GM12878 (cell line): ENCODE data around the gene SULT1A1. TPM values are rescaled to one million over a fixed set of nuclear protein-coding genes. Genes with fewer than 3 reads are reported as not detected.
"Not testable (repeated sequence)": the region's sequence is repeated elsewhere in the genome, so short reads cannot be mapped to it uniquely, and the experiment has no call there.

Source experiments
- ATAC-seq: fragments of 200-7000 bp; cut with Tn5 transposase; 3 replicates; pipeline ENCODE4 v1.9.1; 2020; ENCODE audit warnings: mild to moderate bottlenecking, moderate library complexity
- BruUV-seq: library from RNA; stranded (reverse); fragments of 400-500 nt; replicated peaks from 2 replicates; lab custom pipeline; 2021; lab: Mats Ljungman, UMichigan
- CTCF ChIA-PET: fragments of 300-600 bp; sonication (Branson Sonifier 250); formaldehyde crosslinking; extraction: SDS; loops from one replicate; lab custom pipeline; 2021; ENCODE audit warnings: inconsistent platforms; lab: Yijun Ruan, JAX
- POLR2A ChIA-PET: fragments of 350-600 bp; formaldehyde crosslinking; extraction: SDS; loops from one replicate; lab custom pipeline; 2021; ENCODE audit warnings: inconsistent platforms; lab: Charles Lee
- RAD21 ChIA-PET: fragments of 300-600 bp; sonication (Branson Sonifier 250); formaldehyde crosslinking; loops from one replicate; lab custom pipeline; 2023; ENCODE audit warnings: antibody characterized with exemption; ENCODE audit not compliant: unreplicated experiment; lab: Charles Lee
- SMC1A ChIA-PET: fragments of 300-600 bp; sonication (Branson Sonifier 250); formaldehyde crosslinking; loops from one replicate; lab custom pipeline; 2023; ENCODE audit not compliant: unreplicated experiment, uncharacterized antibody; lab: Charles Lee
- DNase-seq: peaks from one replicate; pipeline ENCODE4 v3.0.0-alpha.2; 2011; ENCODE audit warnings: low read depth, low spot score
- FAIRE-seq: peaks from 3 replicates; lab custom pipeline; 2011; peaks lifted over from hg19 to GRCh38; lab: Jason Lieb, UNC
- H2AFZ ChIP-seq: 2 replicates; pipeline ENCODE4 v1.6.0; 2011; ENCODE audit warnings: low read depth, low read length, control low read depth; ENCODE audit not compliant: control insufficient read depth
- H3K27ac ChIP-seq: 2 replicates; pipeline ENCODE4 v1.5.1; 2011; ENCODE audit warnings: control low read depth; ENCODE audit not compliant: control insufficient read depth, insufficient read depth
- H3K27me3 ChIP-seq, 2 experiments: replicated peaks in 1 of 2; 2 replicates each; pipeline versions ENCODE4 v1.6.0 to v1.6.1; 2011; ENCODE audit warnings: low read length in 1 of 2; ENCODE audit not compliant: control insufficient read depth in 2 of 2, insufficient read depth in 2 of 2
- H3K36me3 ChIP-seq, 2 experiments: 2 replicates each; pipeline ENCODE4 v1.5.1; 2011; ENCODE audit warnings: low read length in 1 of 2; ENCODE audit not compliant: control insufficient read depth in 2 of 2, insufficient read depth in 2 of 2
- H3K4me1 ChIP-seq: 2 replicates; pipeline ENCODE4 v1.6.1; 2011; ENCODE audit warnings: mild to moderate bottlenecking, low read length, moderate library complexity, mixed read lengths; ENCODE audit not compliant: control insufficient read depth, insufficient read depth
- H3K4me2 ChIP-seq: 2 replicates; pipeline ENCODE4 v1.6.0; 2011; ENCODE audit warnings: control low read depth; ENCODE audit not compliant: control insufficient read depth, insufficient read depth
- H3K4me3 ChIP-seq: fragments of 200-600 bp; sonication (generic); 2 replicates; pipeline ENCODE4 v1.5.1; 2016
- H3K79me2 ChIP-seq: 2 replicates; pipeline ENCODE4 v1.6.0; 2011; ENCODE audit warnings: low read length; ENCODE audit not compliant: control insufficient read depth, insufficient read depth
- H3K9ac ChIP-seq: 2 replicates; pipeline ENCODE4 v1.8.0; 2011; ENCODE audit warnings: low read length, control low read depth, mixed read lengths; ENCODE audit not compliant: control insufficient read depth, insufficient read depth
- H3K9me3 ChIP-seq: replicated peaks from 3 replicates; pipeline ENCODE4 v1.5.1; 2011; ENCODE audit warnings: mild to moderate bottlenecking, low read length; ENCODE audit not compliant: control insufficient read depth, insufficient read depth
- H4K20me1 ChIP-seq: 2 replicates; pipeline ENCODE4 v1.6.0; 2011; ENCODE audit not compliant: control insufficient read depth, insufficient read depth
- JUNB ChIP-seq: IDR thresholded peaks from 2 replicates; pipeline ENCODE4 v1.6.1; 2016; ENCODE audit warnings: antibody characterized with exemption, mild to moderate bottlenecking
- WGBS: methylation state at CpG from one replicate; pipeline ENCODE4 v1.1.6; 2016; ENCODE audit warnings: low lambda C conversion rate; ENCODE audit not compliant: insufficient replicate concordance, insufficient coverage; ENCODE audit errors: missing lambda C conversion rate; 5-methylcytosine and 5-hydroxymethylcytosine counted together
- in situ Hi-C: fragments of 300-500 bp; cut with MboI; formaldehyde crosslinking; loops from 9 replicates; pipeline ENCODE4 v1.14.3; 2018; ENCODE audit warnings: mixed read lengths
- intact Hi-C: fragments of 100-400 bp; cut with micrococcal nuclease; formaldehyde crosslinking; loops from one replicate; pipeline ENCODE4 v1.14.2; 2022; ENCODE audit not compliant: unreplicated experiment
- polyA plus RNA-seq, 11 experiments: library from polyadenylated mRNA; depleted of rRNA in 4 of 11; unstranded in 6 of 11; stranded (reverse) in 5 of 11; fragments of >200 nt; fragmentation: Nextera tagmentation in 4 of 11; fragmentation: Illumina TruSeq in 1 of 11; extraction: Ambion mirVana in 4 of 11; extraction: Trizol in 1 of 11; gene quantifications; 1 replicate in 1 of 11; 2 replicates in 10 of 11; pipeline versions ENCODE4 v1.2.1 to v1.2.3, GENCODE V29; 2011 to 2016; ENCODE audit warnings: inconsistent platforms in 2 of 11, missing spikeins in 2 of 11, low read depth in 1 of 11
- total RNA-seq, 4 experiments: library from RNA; depleted of rRNA in 3 of 4; stranded (reverse); fragments of >200 nt in 3 of 4; fragmentation: Illumina TruSeq in 1 of 4; extraction: Trizol in 1 of 4; gene quantifications; 2 replicates each; pipeline versions ENCODE4 v1.2.1 to v1.2.3, GENCODE V29; 2013 to 2021

The SULT1A1 gene
- total and polyA plus RNA-seq, 10 of the 15 experiments (the other 5 are each of a cell fraction or from before 2014, with no cell fraction given), result 0.03 to 1.5 (median 0.76) TPM; not detected in 1

DNA sequence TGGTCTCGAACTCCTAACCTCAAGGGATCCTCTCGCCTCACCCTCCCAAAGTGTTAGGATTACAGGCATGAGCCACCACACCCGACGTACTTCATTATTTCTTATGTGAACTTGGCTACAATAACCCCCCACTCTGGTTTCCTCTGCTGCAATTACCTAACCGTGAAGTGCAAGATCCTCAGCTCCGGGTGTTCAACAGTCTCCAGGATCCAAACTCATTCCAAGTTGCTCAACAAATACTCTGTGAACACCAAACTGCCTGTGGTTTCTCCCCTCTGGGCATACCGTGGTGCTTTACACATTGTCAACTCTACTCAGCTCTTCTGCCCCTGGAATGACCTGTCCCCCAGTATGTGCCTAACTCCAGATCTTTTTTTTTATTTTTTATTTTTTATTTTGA is 6.8 kb upstream of the SULT1A1 start:
- no peak for FAIRE-seq
- no peaks in the 10 kb centered on the region for H4K20me1 ChIP-seq
- ChIA-PET SMC1A (interaction anchor here (1.5 kb wide), 1 partner anchor 57 kb away, joined by 3 read pairs; no protein-coding TSS in a partner anchor), CTCF (interaction anchor here (0.5 to 2.1 kb wide), 8 partner anchors 10 to 446 kb away, joined by 3 to 4 read pairs (median 3); partner anchors contain the start of gene NPIPB7), POLR2A (no interaction called here), RAD21 (interaction anchor here (0.6 to 1.5 kb wide), 3 partner anchors 62 to 295 kb away, joined by 3 to 7 read pairs (median 4); partner anchors contain the start of gene SGF29)
- WGBS, result 65% methylated on average over 7 of the region's 7 CpGs
- TF ChIP-seq JUNB, result no peak
- H3K9me3 ChIP-seq, result no peaks in the 10 kb centered on the region
- H3K79me2 ChIP-seq, result no peaks in the 10 kb centered on the region
- H3K27ac ChIP-seq, result no peak overlapping the region
- H3K27me3 ChIP-seq, result no peaks in the 10 kb centered on the region
- ATAC-seq, result no peak
- no peak overlapping the region for H3K9ac ChIP-seq
- no peak overlapping the region for H3K4me2 ChIP-seq
- peaks cover 3% of the 10 kb centered on the region; the same call in 1 of the 2 replicates for H3K4me1 ChIP-seq
- H3K4me3 ChIP-seq, result no peak overlapping the region
- no peak for DNase-seq
- no peak overlapping the region for H2AFZ ChIP-seq
- H3K36me3 ChIP-seq, result no peaks in the 10 kb centered on the region
- no TSS peak for BruUV-seq
- in situ Hi-C loops (no loop called here), intact Hi-C loops (no loop called here)

DNA sequence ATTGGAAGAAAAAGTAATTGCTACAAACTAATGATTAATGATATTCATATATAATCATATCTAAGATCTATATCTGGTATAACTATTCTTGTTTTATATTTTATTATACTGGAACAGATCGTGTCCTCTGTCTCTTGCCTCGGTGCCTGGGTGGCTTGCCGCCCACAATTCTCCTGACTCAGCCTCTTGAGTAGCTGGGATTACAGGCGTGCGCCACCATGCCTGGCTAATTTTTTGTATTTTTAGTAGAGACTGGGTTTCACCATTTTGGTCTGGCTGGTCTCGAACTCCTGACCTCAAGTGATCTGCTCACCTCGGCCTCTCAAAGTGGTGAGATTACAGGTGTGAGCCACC is 6.4 kb upstream of the SULT1A1 start:
- H3K27me3 ChIP-seq, H3K4me3 ChIP-seq, H3K4me1 ChIP-seq, H3K27ac ChIP-seq, POLR2A ChIA-PET, FAIRE-seq, in situ Hi-C loops, intact Hi-C loops, ATAC-seq, H3K9ac ChIP-seq, H3K79me2 ChIP-seq, H2AFZ ChIP-seq, H4K20me1 ChIP-seq, H3K4me2 ChIP-seq, BruUV-seq, H3K36me3 ChIP-seq, DNase-seq, H3K9me3 ChIP-seq: not testable (repeated sequence)
- WGBS, result 47% methylated on average over 7 of the region's 7 CpGs
- SMC1A ChIA-PET, result interaction anchor here (1.5 kb wide), 1 partner anchor 57 kb away, joined by 3 read pairs; no protein-coding TSS in a partner anchor
- CTCF ChIA-PET, result interaction anchor here (0.8 to 2.1 kb wide), 7 partner anchors 36 to 291 kb away, joined by 3 to 4 read pairs (median 3); partner anchors contain the start of gene NPIPB7
- RAD21 ChIA-PET, result interaction anchor here (0.6 to 1.5 kb wide), 2 partner anchors 61 to 292 kb away, joined by 3 to 7 read pairs; partner anchors contain the start of gene SGF29
